ENCODE measurements around the gene DMP1. TPM values are rescaled to one million over a fixed set of nuclear protein-coding genes. Genes with fewer than 3 reads are reported as not detected.

Gene DMP1
- total RNA-seq = not detected

DNA sequence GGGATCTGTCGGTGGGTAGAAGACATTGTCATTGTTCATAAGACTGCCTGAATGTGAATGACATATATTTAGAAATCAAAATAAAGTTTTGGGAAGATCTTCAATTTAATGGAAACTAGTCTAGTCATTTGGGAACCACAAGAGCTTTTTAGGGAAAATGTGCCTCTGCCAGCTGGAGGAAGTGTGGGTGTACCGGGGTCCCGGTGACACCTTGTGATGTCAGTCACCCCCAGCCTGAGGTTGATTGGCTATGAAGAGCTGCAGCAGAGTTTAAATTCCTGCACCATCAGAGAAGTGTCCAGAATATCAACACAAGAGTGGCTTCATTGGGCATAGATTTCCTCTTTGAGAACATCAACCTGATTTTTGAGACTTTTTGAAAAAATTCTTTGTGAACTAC, at the start of gene DMP1:
Gene DMP1, plus strand, starts transcription at position 301 of the 400 bp plus-strand sequence. CDS start 6,213 bp downstream, outside the sequence.
- Mint-ChIP-seq H3K9me3 (no peaks in the 10 kb centered on the region), H3K27ac (no peak within 1 kb of the TSS), H3K36me3 (ENCODE audit: low read depth) (no peaks in the 10 kb centered on the region), H3K4me1 (no peaks in the 10 kb centered on the region), H3K4me3 (no peak within 1 kb of the TSS), H3K27me3 (peaks cover 19% of the 10 kb centered on the region)
- no peak for ATAC-seq (replicated peaks)

DNA sequence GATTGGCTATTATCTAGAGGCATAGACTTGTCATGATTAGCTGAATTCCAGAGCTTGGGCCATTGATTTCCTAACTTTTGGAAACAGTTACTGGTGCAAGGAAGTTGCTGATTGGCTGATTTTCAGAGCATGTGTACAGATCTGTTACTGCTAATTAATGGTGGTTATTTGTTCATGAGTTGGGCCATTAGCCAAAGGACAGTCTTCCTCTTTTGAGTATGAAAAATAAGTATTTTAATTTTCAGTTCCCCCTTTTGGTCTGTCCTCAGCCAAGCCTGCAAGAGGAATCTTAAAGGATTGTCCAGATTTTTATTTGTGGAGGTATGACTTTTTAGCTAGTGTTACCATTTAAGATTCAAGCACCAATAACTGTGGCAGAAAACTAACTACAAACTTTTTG, 48.7 kb upstream of the DMP1 start:
- Mint-ChIP-seq H3K4me1 (no peaks in the 10 kb centered on the region), H3K27ac (no peak overlapping the region), H3K9me3 (no peaks in the 10 kb centered on the region), H3K36me3 (ENCODE audit: low read depth) (no peaks in the 10 kb centered on the region), H3K4me3 (no peak overlapping the region), H3K27me3 (peaks cover 23% of the 10 kb centered on the region)
- ATAC-seq (replicated peaks) = no peak

DNA sequence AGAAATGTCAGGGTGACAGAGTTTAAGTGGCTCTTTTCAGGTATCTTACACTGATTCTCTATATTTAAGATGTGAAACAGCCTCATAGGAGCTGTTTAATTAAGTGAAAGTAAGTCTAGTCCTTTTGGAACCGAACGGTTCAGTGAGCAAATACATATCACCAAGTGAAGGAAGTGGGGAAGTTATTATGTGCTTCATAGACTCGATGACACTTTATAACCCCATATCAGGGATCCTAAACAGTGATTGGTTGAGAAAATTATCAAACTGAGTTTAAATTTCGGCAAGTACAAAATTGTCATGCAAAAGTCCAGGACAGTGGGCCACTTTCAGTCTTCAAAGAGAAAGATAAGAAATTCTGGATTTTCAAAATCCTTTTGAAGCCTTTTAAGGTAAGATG, 41.9 kb upstream of the DMP1 start, which contains the start of gene DSPP:
Gene DSPP, plus strand, starts transcription at position 301 of the 400 bp plus-strand sequence. CDS start 2,380 bp downstream, outside the sequence.
- ATAC-seq (replicated peaks) = no peak
- H3K4me3 Mint-ChIP-seq = no peak within 1 kb of the TSS
- H3K4me1 Mint-ChIP-seq = no peaks in the 10 kb centered on the region
- H3K9me3 Mint-ChIP-seq = no peaks in the 10 kb centered on the region
- peaks cover 15% of the 10 kb centered on the region for H3K27me3 Mint-ChIP-seq
- no peaks in the 10 kb centered on the region for H3K36me3 Mint-ChIP-seq (ENCODE audit: low read depth)
- no peak within 1 kb of the TSS for H3K27ac Mint-ChIP-seq

DNA sequence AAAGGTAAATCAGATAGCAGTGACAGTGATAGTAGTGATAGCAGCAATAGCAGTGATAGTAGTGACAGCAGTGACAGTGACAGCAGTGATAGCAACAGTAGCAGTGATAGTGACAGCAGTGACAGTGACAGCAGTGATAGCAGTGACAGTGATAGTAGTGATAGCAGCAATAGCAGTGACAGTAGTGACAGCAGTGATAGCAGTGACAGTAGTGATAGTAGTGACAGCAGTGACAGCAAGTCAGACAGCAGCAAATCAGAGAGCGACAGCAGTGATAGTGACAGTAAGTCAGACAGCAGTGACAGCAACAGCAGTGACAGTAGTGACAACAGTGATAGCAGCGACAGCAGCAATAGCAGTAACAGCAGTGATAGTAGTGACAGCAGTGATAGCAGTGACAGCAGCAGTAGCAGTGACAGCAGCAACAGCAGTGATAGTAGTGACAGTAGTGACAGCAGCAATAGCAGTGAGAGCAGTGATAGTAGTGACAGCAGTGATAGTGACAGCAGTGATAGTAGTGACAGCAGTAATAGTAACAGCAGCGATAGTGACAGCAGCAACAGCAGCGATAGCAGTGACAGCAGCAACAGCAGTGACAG, 35.7 kb upstream of the DMP1 start:
- Mint-ChIP-seq H3K4me3 (no peak overlapping the region), H3K4me1 (no peaks in the 10 kb centered on the region)
- ATAC-seq (replicated peaks) = no peak

DNA sequence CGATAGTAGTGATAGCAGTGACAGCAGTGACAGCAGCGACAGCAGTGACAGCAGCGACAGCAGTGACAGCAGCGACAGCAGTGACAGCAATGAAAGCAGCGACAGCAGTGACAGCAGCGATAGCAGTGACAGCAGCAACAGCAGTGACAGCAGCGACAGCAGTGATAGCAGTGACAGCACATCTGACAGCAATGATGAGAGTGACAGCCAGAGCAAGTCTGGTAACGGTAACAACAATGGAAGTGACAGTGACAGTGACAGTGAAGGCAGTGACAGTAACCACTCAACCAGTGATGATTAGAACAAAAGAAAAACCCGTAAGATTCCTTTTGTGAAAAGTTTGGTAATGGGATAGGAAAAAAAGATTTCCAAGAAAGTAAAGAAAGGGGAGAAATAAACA, 33.8 kb upstream of the DMP1 start:
- H3K9me3 Mint-ChIP-seq = no peaks in the 10 kb centered on the region
- no peak overlapping the region for H3K4me3 Mint-ChIP-seq
- H3K4me1 Mint-ChIP-seq = no peaks in the 10 kb centered on the region
- peaks cover 15% of the 10 kb centered on the region for H3K27me3 Mint-ChIP-seq
- no peak overlapping the region for H3K27ac Mint-ChIP-seq
- no peaks in the 10 kb centered on the region for H3K36me3 Mint-ChIP-seq (ENCODE audit: low read depth)
- no peak for ATAC-seq (replicated peaks)

More for the DNA sequence above, 35.7 kb upstream of the DMP1 start:
- Mint-ChIP-seq H3K27ac (no peak overlapping the region), H3K27me3 (peaks cover 18% of the 10 kb centered on the region), H3K9me3 (no peaks in the 10 kb centered on the region), H3K36me3 (ENCODE audit: low read depth) (no peaks in the 10 kb centered on the region)

DNA sequence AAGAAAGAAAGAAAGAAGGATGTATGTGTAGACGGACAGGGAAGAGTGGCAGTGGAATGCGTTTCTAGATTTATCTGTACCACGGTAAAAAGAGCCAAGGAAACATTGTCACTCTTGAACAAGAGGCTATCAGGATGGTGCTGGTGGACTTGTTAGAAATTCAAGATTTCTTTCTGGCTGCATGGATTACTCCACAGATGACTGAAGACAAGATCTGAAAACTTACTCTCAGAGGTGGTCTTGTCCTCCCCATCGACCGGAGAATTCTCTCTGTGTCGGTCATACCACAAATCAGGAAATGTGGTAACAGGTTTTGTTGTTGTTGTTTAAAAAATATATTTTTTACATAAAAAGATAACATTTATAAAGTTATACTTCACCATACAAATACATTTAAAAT, 30.0 kb upstream of the DMP1 start:
- ATAC-seq (replicated peaks) = no peak
- peaks cover 21% of the 10 kb centered on the region for H3K27me3 Mint-ChIP-seq

GRCh38 chr4:87620491-87620890, 29.6 kb upstream of the DMP1 start:
- no peaks in the 10 kb centered on the region for H3K4me1 Mint-ChIP-seq
- ATAC-seq (replicated peaks) = no peak
- no peaks in the 10 kb centered on the region for H3K36me3 Mint-ChIP-seq (ENCODE audit: low read depth)
- H3K27me3 Mint-ChIP-seq = peaks cover 21% of the 10 kb centered on the region
- no peak overlapping the region for H3K4me3 Mint-ChIP-seq
- H3K9me3 Mint-ChIP-seq = no peaks in the 10 kb centered on the region
- no peak overlapping the region for H3K27ac Mint-ChIP-seq

More for the DNA sequence above, 30.0 kb upstream of the DMP1 start:
- H3K9me3 Mint-ChIP-seq = no peaks in the 10 kb centered on the region
- no peak overlapping the region for H3K4me3 Mint-ChIP-seq
- no peak overlapping the region for H3K27ac Mint-ChIP-seq
- no peaks in the 10 kb centered on the region for H3K4me1 Mint-ChIP-seq
- no peaks in the 10 kb centered on the region for H3K36me3 Mint-ChIP-seq (ENCODE audit: low read depth)

- Mint-ChIP-seq H3K27ac (no peak overlapping the region), H3K4me1 (no peaks in the 10 kb centered on the region), H3K9me3 (no peaks in the 10 kb centered on the region), H3K36me3 (ENCODE audit: low read depth) (no peaks in the 10 kb centered on the region), H3K4me3 (no peak overlapping the region), H3K27me3 (peaks cover 21% of the 10 kb centered on the region)
- ATAC-seq (replicated peaks) = no peak
Observed at GRCh38 chr4:87622303-87622702, 27.8 kb upstream of the DMP1 start.

DNA sequence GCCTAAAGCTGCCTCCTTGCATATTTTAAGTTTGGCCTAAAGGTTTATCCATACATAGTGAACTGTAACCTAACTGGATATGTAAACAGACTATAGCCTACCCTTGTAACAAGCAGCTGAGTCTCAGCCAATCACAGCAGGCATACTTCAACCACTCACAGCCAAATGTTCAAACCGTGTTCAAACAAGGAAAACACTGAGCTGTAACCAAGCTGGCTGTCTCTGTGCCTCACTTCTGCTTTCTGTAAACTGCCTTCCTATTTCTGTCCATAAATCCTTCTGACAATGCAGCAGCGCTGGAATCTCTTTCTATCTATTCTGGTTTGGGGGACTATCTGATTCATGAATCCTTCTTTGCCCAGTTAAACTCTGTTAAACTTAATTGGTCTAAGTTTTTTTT, 25.4 kb upstream of the DMP1 start:
- Mint-ChIP-seq H3K9me3 (no peaks in the 10 kb centered on the region), H3K27ac (no peak overlapping the region), H3K27me3 (peaks cover 17% of the 10 kb centered on the region), H3K36me3 (ENCODE audit: low read depth) (no peaks in the 10 kb centered on the region), H3K4me3 (no peak overlapping the region), H3K4me1 (no peaks in the 10 kb centered on the region)
- ATAC-seq (replicated peaks) = no peak

- H3K27ac Mint-ChIP-seq = no peak overlapping the region
- H3K4me1 Mint-ChIP-seq = no peaks in the 10 kb centered on the region
- H3K27me3 Mint-ChIP-seq = peaks cover 14% of the 10 kb centered on the region
- no peak for ATAC-seq (replicated peaks)
- H3K36me3 Mint-ChIP-seq (ENCODE audit: low read depth) = no peaks in the 10 kb centered on the region
- H3K9me3 Mint-ChIP-seq = no peaks in the 10 kb centered on the region
- no peak overlapping the region for H3K4me3 Mint-ChIP-seq
Observed at GRCh38 chr4:87631668-87632067, 18.4 kb upstream of the DMP1 start.

DNA sequence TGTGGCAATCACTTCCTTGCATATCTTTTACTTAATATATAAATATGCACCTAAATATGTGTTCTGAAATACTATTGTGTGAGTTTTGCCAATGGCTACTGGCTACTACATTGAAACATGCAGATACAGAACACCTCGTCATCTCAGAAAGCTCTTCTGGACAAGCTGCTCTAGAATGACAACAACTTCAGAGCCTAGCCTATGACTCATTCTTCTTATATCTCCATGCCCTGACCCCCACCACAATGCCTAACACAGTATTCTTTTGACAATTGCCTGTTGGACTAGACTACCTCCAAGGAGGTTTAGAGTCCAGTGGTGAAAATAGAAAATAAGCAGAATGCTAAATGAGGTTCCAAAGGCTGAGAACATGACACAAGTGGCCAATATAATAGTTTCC, 17.6 kb upstream of the DMP1 start:
- H3K4me1 Mint-ChIP-seq = no peaks in the 10 kb centered on the region
- no peak for ATAC-seq (replicated peaks)
- H3K9me3 Mint-ChIP-seq = no peaks in the 10 kb centered on the region
- peaks cover 14% of the 10 kb centered on the region for H3K27me3 Mint-ChIP-seq
- no peak overlapping the region for H3K4me3 Mint-ChIP-seq
- H3K36me3 Mint-ChIP-seq (ENCODE audit: low read depth) = no peaks in the 10 kb centered on the region
- no peak overlapping the region for H3K27ac Mint-ChIP-seq

- no peak for ATAC-seq (replicated peaks)
- no peaks in the 10 kb centered on the region for H3K4me1 Mint-ChIP-seq
- H3K27ac Mint-ChIP-seq = no peak overlapping the region
- peaks cover under 1% of the 10 kb centered on the region for H3K9me3 Mint-ChIP-seq
- H3K27me3 Mint-ChIP-seq = peaks cover 14% of the 10 kb centered on the region
- H3K36me3 Mint-ChIP-seq (ENCODE audit: low read depth) = no peaks in the 10 kb centered on the region
- no peak overlapping the region for H3K4me3 Mint-ChIP-seq
Observed at GRCh38 chr4:87633243-87633642, 16.8 kb upstream of the DMP1 start.

- Mint-ChIP-seq H3K9me3 (no peaks in the 10 kb centered on the region), H3K27ac (no peak overlapping the region), H3K27me3 (peaks cover 5% of the 10 kb centered on the region), H3K36me3 (ENCODE audit: low read depth) (no peaks in the 10 kb centered on the region), H3K4me1 (no peaks in the 10 kb centered on the region), H3K4me3 (no peak overlapping the region)
- ATAC-seq (replicated peaks) = no peak
Observed at GRCh38 chr4:87644286-87644685, 5.8 kb upstream of the DMP1 start.

DNA sequence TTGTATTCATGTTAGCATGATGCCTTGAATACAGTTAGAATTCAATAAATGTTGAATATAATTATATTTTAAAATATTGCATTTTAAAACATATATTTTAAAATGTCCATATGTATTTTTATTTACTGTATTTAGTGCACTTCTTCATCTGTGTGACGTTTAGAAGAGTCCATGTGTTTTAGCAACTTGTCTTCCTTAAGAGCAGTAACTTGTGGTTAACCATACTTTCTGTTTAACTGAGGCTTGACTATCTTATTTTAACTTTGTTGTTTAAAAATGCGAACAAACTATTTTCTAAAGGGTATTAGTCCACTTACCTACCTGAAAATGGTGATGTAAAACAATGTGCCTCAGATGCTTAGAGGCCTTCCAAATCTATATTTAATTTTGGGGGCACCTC, 858 bp downstream of the DMP1 start:
- no peak overlapping the region for H3K27ac Mint-ChIP-seq
- H3K9me3 Mint-ChIP-seq = no peaks in the 10 kb centered on the region
- H3K36me3 Mint-ChIP-seq (ENCODE audit: low read depth) = no peaks in the 10 kb centered on the region
- ATAC-seq (replicated peaks) = no peak
- H3K4me3 Mint-ChIP-seq = no peak overlapping the region
- peaks cover 19% of the 10 kb centered on the region for H3K27me3 Mint-ChIP-seq
- H3K4me1 Mint-ChIP-seq = no peaks in the 10 kb centered on the region

DNA sequence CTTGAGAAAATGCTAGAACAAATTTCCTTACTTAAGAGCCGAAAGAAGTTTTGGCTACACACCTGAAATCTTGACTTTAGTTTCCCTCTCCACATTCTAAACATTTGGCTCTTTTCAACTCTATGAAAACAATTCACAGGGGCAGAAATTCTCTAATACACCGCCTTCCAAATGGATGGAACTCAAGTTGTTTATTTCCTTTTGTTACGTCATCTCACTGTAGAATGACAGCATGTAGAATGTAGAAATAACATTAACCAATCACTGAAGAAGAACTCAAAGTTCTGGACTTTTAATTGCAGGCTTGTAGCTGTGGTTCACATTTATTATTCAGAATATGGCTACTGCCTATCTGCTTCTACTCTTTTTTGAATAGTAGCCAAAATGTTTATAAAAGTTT, 1.9 kb downstream of the DMP1 start:
- no peak overlapping the region for H3K27ac Mint-ChIP-seq
- no peak overlapping the region for H3K4me3 Mint-ChIP-seq
- H3K27me3 Mint-ChIP-seq = peaks cover 19% of the 10 kb centered on the region
- no peaks in the 10 kb centered on the region for H3K4me1 Mint-ChIP-seq
- no peak for ATAC-seq (replicated peaks)
- no peaks in the 10 kb centered on the region for H3K36me3 Mint-ChIP-seq (ENCODE audit: low read depth)
- H3K9me3 Mint-ChIP-seq = no peaks in the 10 kb centered on the region
